Mesothelial cell of epicardium (in vitro differentiated cells): ENCODE data around the gene ERF. TPM values are rescaled to one million over a fixed set of nuclear protein-coding genes. Genes with fewer than 3 reads are reported as not detected.

ENCODE experiments used
- DNase-seq, 2 experiments: peaks; one replicate each; pipeline ENCODE4 v3.0.0; 2021; ENCODE audit warnings: low spot score in 2 of 2; ENCODE audit not compliant: unreplicated experiment in 2 of 2
- H3K27ac Mint-ChIP-seq: 2 replicates; pipeline ENCODE4 v1.8.0; 2021; ENCODE audit warnings: mixed read lengths
- H3K27me3 Mint-ChIP-seq: 2 replicates; pipeline ENCODE4 v1.8.0; 2021; ENCODE audit warnings: low read depth, mixed read lengths
- H3K36me3 Mint-ChIP-seq: 2 replicates; pipeline ENCODE4 v1.8.0; 2021; ENCODE audit warnings: mixed read lengths
- H3K4me1 Mint-ChIP-seq: 2 replicates; pipeline ENCODE4 v1.8.0; 2021; ENCODE audit warnings: mixed read lengths
- H3K4me3 Mint-ChIP-seq: 2 replicates; pipeline ENCODE4 v1.8.0; 2021; ENCODE audit warnings: mild to moderate bottlenecking, moderate library complexity, mixed read lengths
- H3K9me3 Mint-ChIP-seq: 2 replicates; pipeline ENCODE4 v1.8.0; 2021; ENCODE audit warnings: mixed read lengths
- CTCF ChIP-seq: fragments of 200-600 bp; sonication (generic); IDR thresholded peaks from one replicate; pipeline ENCODE4 v1.5.0; 2021; ENCODE audit warnings: antibody characterized with exemption; ENCODE audit not compliant: unreplicated experiment
- total RNA-seq: library from RNA; stranded (reverse); gene quantifications from 3 replicates; pipeline ENCODE4 v1.2.1, GENCODE V29; 2021

ERF gene
- total RNA-seq, 1 donor from 2014 or later = 92.1 TPM

GRCh38 chr19:42292963-42293362, 38.0 kb upstream of the ERF start:
- Mint-ChIP-seq H3K9me3 (no peaks in the 10 kb centered on the region), H3K4me1 (no peaks in the 10 kb centered on the region), H3K27ac (no peak overlapping the region), H3K36me3 (peaks cover 19% of the 10 kb centered on the region), H3K4me3 (no peak overlapping the region), H3K27me3 (no peaks in the 10 kb centered on the region)
- no peak for DNase-seq
- no peak for TF ChIP-seq CTCF

GRCh38 chr19:42292042-42292960, 37.4 kb upstream of the ERF start:
- Mint-ChIP-seq H3K9me3 (no peaks in the 10 kb centered on the region), H3K27me3 (no peaks in the 10 kb centered on the region), H3K27ac (no peak overlapping the region), H3K36me3 (peaks cover 19% of the 10 kb centered on the region), H3K4me3 (no peak overlapping the region), H3K4me1 (no peaks in the 10 kb centered on the region)
- TF ChIP-seq CTCF = no peak
- no peak for DNase-seq

- DNase-seq = no peak
- peaks cover 15% of the 10 kb centered on the region for H3K36me3 Mint-ChIP-seq
- H3K27me3 Mint-ChIP-seq = no peaks in the 10 kb centered on the region
- H3K9me3 Mint-ChIP-seq = no peaks in the 10 kb centered on the region
- no peak overlapping the region for H3K27ac Mint-ChIP-seq
- no peak for TF ChIP-seq CTCF
- no peak overlapping the region for H3K4me3 Mint-ChIP-seq
- no peaks in the 10 kb centered on the region for H3K4me1 Mint-ChIP-seq
Observed at GRCh38 chr19:42291435-42291810, 36.5 kb upstream of the ERF start.

- H3K27me3 Mint-ChIP-seq = no peaks in the 10 kb centered on the region
- TF ChIP-seq CTCF = peak; percentile 76
- H3K9me3 Mint-ChIP-seq = no peaks in the 10 kb centered on the region
- peaks cover 15% of the 10 kb centered on the region for H3K36me3 Mint-ChIP-seq
- H3K4me3 Mint-ChIP-seq = no peak overlapping the region
- DNase-seq = no peak
- H3K4me1 Mint-ChIP-seq = peaks cover 6% of the 10 kb centered on the region
- no peak overlapping the region for H3K27ac Mint-ChIP-seq
Observed at GRCh38 chr19:42290523-42291434, 35.9 kb upstream of the ERF start.

- Mint-ChIP-seq H3K9me3 (no peaks in the 10 kb centered on the region), H3K27me3 (no peaks in the 10 kb centered on the region), H3K4me3 (no peak overlapping the region), H3K27ac (no peak overlapping the region), H3K36me3 (peaks cover 15% of the 10 kb centered on the region), H3K4me1 (peaks cover 13% of the 10 kb centered on the region)
- no peak for TF ChIP-seq CTCF
- DNase-seq = no peak
Observed at GRCh38 chr19:42290136-42290522, 35.2 kb upstream of the ERF start.
